HG03575 (cell line): ENCODE results near the gene SPATA31A3.
"Not testable (repeated sequence)": the region's sequence is repeated elsewhere in the genome, so short reads cannot be mapped to it uniquely, and the experiment has no call there.

Experiments
- ATAC-seq: cut with Tn5 transposase; IDR thresholded peaks from one replicate; pipeline ENCODE4 v1.9.1; 2021; ENCODE audit not compliant: unreplicated experiment, insufficient number of reproducible peaks, low FRiP score; ENCODE audit errors: extremely low read depth

The SPATA31A3 gene

DNA sequence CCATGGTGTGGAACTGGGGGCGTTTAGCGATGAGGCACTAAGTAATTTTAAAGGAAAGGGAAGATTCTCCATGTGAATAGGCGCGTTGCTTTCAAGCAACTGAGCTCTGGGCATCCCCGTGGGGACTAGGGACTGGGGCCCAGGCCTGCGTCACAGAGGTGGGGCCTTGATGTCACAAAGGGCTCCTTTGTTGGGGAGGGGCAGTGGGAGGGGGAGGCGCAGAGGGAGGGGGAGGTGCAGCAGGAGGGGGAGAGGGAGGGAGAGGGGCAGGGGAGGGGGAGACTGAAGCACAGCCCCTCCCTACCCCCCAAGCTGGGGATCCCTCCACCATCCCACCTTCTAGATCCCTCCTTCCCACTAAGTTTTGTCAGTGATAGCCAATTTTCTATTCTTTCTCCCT, at the start of gene SPATA31A3:
SPATA31A3 (minus strand) TSS at position 101 of the 400 bp plus-strand sequence; CDS start at position 72, 29 bp downstream.
- ATAC-seq, result not testable (repeated sequence)

GRCh38 chr9:66952576-66952975, 39.8 kb downstream of the SPATA31A3 start:
- ATAC-seq, result not testable (repeated sequence)

DNA sequence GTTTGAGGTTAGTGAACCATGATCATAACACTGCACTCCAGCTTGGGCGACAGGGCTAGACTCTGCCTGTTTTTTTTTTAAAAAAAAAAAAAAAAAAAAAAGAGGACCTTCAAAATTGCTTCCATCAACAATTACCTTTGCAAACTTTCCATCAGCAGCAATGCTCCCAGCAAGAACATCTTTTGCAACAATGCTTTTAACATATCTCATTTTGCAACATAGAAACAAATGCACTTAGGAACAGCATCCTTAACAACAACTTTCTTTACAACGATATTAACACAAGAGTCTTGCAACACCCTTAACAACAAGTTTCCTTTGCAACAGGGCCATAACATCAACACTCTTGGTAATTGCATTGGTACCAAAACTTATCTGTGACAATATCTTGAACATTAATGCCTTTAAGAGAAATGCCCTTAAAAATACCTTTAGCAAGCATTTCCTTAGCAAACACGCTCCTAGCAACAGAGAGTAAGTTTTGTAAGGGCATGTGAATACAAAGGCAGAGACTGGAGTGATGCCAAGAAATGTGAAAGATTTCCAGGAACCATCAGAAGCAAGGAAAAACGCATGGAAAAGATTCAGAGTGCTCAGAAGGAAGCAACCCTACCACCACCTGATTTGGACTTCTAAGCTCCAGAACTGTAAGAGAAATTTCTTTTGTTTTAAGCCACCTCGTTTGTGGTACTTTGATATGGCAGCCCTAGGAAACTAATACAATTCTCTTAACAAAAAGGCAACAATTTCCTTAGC, 49.8 kb downstream of the SPATA31A3 start:
- ATAC-seq, result not testable (repeated sequence)

DNA sequence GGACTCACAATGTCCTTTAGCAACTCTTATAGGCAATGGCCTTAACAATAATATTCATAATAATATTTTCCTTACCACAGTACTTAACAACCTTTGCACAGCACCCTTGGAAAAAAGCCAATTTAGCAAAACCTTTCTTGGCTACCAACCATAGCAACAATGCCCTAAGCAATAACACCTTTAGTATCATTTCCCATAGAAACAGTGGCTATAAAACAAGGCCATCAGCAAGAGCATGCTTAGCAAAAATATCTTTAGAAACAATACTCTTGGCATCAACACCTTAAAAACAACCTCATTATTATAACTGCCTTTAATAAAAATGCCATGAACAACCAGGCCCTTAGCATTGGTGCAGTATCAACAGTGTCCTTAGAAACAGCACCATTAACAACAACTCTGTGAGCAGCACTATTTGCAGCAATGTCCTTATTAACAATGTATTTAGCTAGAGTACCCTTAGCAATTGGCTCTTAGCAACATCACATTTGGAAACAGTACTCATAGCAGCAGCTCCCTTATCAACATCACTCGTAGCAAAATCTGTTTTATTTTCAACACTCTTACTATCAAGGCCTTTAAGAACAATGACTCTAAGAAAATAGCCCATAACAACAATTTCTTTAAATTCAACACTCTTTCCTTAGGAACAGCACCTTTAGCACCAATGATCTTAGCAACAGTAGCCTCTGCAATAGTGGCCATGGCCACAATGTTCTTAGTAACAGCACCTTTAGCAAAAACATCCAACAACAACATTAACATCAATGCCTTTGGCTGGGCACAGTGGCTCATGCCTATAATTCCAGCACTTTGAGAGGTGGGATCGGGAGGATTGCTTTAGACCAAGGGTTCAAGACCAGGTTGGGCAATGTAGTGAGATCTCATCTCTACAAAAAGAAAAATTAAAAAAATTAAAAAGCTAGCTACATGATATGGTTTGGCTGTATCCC, 52.2 kb downstream of the SPATA31A3 start:
- ATAC-seq, result not testable (repeated sequence)

DNA sequence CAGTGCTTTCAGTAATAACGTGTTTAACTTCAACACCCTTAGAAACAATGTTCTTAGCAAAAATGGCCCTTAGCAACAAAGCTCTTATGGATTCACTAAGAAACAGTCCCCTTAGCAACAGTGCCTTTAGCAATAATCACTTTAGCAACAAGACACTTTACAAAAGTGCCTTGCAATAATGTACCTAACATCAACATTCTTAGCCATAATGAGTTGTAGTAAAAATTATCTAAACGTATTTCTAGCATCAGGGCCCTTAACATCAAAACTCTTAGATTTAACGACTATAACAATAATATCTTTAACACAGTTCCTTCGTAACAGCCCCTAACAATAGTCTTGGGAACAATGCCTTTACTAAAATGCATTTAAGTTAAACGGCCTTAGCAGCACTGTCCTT, 54.0 kb downstream of the SPATA31A3 start:
- ATAC-seq, result not testable (repeated sequence)

DNA sequence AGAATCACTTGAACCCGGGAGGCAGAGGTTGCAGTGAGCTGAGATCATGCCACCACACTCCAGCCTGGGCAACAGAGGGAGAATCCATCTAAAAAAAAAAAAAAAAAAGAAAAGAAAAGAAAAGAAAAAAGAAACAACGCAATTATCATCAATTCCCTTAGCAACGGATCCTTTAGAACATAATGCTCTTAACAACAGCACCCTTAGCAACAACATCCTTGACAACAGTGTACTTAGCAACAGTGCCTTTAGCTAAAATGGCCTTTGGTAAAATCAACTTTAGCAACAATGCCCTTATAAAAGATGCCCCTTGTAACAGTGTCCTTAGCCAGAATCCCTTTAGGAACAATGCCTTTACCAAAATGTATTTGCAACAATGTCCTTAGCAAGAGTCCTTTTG, 54.7 kb downstream of the SPATA31A3 start:
- ATAC-seq, result not testable (repeated sequence)
